ENCODE results near the gene CCDC149. TPM values are rescaled to one million over a fixed set of nuclear protein-coding genes. Genes with fewer than 3 reads are reported as not detected.

The CCDC149 gene
- total and polyA plus RNA-seq, 9 donors = 8.0 to 12.3 (median 10.3) TPM

GRCh38 chr4:24886596-24886995, 26.2 kb downstream of the CCDC149 start:
- H3K9me3 ChIP-seq (replicated peaks; ENCODE audit: control insufficient read depth, low read depth, low read length) = no peaks in the 10 kb centered on the region
- no CpG with 5 or more reads among the region's 3 CpGs for WGBS (ENCODE audit: insufficient coverage)
- H3K4me1 ChIP-seq (ENCODE audit: control insufficient read depth, insufficient read depth, low read length) = no peaks in the 10 kb centered on the region

GRCh38 chr4:24885342-24885741, 27.5 kb downstream of the CCDC149 start:
- Histone ChIP-seq H3K4me1 (ENCODE audit: control insufficient read depth, insufficient read depth, low read length) (no peaks in the 10 kb centered on the region), H3K36me3 (ENCODE audit: control insufficient read depth, insufficient read depth, low read length) (no peaks in the 10 kb centered on the region), H3K4me3 (ENCODE audit: low read length) (no peak overlapping the region), H3K27ac (ENCODE audit: low read length) (no peak overlapping the region), H3K9me3 (replicated peaks; ENCODE audit: control insufficient read depth, low read depth, low read length) (no peaks in the 10 kb centered on the region), H3K27me3 (ENCODE audit: control insufficient read depth, insufficient read depth, low read length) (no peaks in the 10 kb centered on the region)
- 68% methylated on average over 8 of the region's 8 CpGs for WGBS (ENCODE audit: insufficient coverage)
- DNase-seq = no peak

More at GRCh38 chr4:24886596-24886995, 26.2 kb downstream of the CCDC149 start:
- Histone ChIP-seq H3K27ac (ENCODE audit: low read length) (no peak overlapping the region), H3K4me3 (ENCODE audit: low read length) (no peak overlapping the region), H3K36me3 (ENCODE audit: control insufficient read depth, insufficient read depth, low read length) (no peaks in the 10 kb centered on the region), H3K27me3 (ENCODE audit: control insufficient read depth, insufficient read depth, low read length) (no peaks in the 10 kb centered on the region)
- DNase-seq = no peak

- no peaks in the 10 kb centered on the region for H3K27me3 ChIP-seq (ENCODE audit: control insufficient read depth, insufficient read depth, low read length)
- no peak overlapping the region for H3K27ac ChIP-seq (ENCODE audit: low read length)
- H3K4me3 ChIP-seq (ENCODE audit: low read length) = no peak overlapping the region
- H3K4me1 ChIP-seq (ENCODE audit: control insufficient read depth, insufficient read depth, low read length) = no peaks in the 10 kb centered on the region
- 78% methylated on average over 8 of the region's 8 CpGs for WGBS (ENCODE audit: insufficient coverage)
- H3K36me3 ChIP-seq (ENCODE audit: control insufficient read depth, insufficient read depth, low read length) = no peaks in the 10 kb centered on the region
- DNase-seq = no peak
- H3K9me3 ChIP-seq (replicated peaks; ENCODE audit: control insufficient read depth, low read depth, low read length) = no peaks in the 10 kb centered on the region
Observed at GRCh38 chr4:24884902-24885301, 27.9 kb downstream of the CCDC149 start.

DNA sequence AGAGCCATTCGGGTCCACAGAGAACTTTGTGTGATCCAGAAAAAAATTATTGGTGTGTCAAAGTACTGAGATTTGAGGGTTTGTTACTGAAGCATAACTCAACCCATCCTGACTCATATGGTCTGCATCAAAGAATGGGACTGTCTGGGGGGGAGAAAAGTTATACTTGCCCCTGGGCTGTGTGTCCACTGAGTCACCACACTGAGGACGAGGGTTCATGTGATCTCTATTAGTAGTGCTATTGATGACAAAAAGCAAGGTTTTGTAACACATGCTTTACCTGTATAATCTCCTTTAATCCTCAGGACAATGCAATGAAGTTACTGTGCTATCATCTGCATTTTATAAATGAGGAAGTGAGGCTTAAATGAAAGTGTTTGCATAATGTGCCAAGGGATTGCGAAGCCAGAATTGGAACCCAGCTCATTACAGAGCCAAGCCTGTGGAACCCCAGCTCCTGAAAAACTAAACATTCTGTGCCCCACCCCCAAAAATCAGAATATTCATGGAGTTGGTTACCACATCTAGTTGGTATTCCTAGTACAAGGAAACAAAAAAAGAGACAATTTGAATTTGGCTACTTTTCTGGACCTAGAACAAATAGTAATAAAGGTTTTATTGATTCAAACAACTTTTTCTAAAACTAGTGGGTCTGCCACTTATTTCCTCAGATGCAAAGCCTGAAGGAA, 31.2 kb downstream of the CCDC149 start:
- no peaks in the 10 kb centered on the region for H3K27me3 ChIP-seq (ENCODE audit: control insufficient read depth, insufficient read depth, low read length)
- no peaks in the 10 kb centered on the region for H3K9me3 ChIP-seq (replicated peaks; ENCODE audit: control insufficient read depth, low read depth, low read length)
- H3K27ac ChIP-seq (ENCODE audit: low read length) = no peak overlapping the region
- no peaks in the 10 kb centered on the region for H3K36me3 ChIP-seq (ENCODE audit: control insufficient read depth, insufficient read depth, low read length)
- no peak for DNase-seq
- H3K4me3 ChIP-seq (ENCODE audit: low read length) = no peak overlapping the region
- no CpG with 5 or more reads among the region's 3 CpGs for WGBS (ENCODE audit: insufficient coverage)
- H3K4me1 ChIP-seq (ENCODE audit: control insufficient read depth, insufficient read depth, low read length) = no peaks in the 10 kb centered on the region

DNA sequence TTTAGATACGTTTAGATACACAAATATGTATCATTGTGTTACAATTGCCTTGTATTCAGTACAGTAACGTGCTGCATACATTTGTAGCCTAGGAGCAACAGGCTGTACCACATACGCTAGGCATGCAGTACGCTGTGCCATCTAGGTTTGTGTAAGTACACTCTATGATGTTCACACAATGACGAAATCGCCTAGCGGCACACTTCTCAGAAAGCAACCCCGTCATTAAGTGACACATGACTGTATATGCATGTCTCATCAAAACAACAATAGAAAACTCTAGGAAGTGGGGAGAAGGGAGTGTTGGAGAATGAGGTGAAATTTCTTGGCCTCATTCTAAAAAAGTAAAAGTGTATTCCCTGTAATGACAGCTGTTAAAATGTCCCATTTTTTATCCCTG, 32.7 kb downstream of the CCDC149 start:
- no peaks in the 10 kb centered on the region for H3K9me3 ChIP-seq (replicated peaks; ENCODE audit: control insufficient read depth, low read depth, low read length)
- no peaks in the 10 kb centered on the region for H3K4me1 ChIP-seq (ENCODE audit: control insufficient read depth, insufficient read depth, low read length)
- H3K36me3 ChIP-seq (ENCODE audit: control insufficient read depth, insufficient read depth, low read length) = no peaks in the 10 kb centered on the region
- no peak overlapping the region for H3K4me3 ChIP-seq (ENCODE audit: low read length)
- H3K27ac ChIP-seq (ENCODE audit: low read length) = no peak overlapping the region
- WGBS (ENCODE audit: insufficient coverage) = 100% methylated on average over 3 of the region's 8 CpGs
- DNase-seq = no peak
- H3K27me3 ChIP-seq (ENCODE audit: control insufficient read depth, insufficient read depth, low read length) = no peaks in the 10 kb centered on the region

- WGBS (ENCODE audit: insufficient coverage) = 63% methylated on average over 8 of the region's 8 CpGs
- Histone ChIP-seq H3K9me3 (replicated peaks; ENCODE audit: control insufficient read depth, low read depth, low read length) (no peaks in the 10 kb centered on the region), H3K27me3 (ENCODE audit: control insufficient read depth, insufficient read depth, low read length) (no peaks in the 10 kb centered on the region), H3K27ac (ENCODE audit: low read length) (no peak overlapping the region), H3K4me1 (ENCODE audit: control insufficient read depth, insufficient read depth, low read length) (no peaks in the 10 kb centered on the region), H3K36me3 (ENCODE audit: control insufficient read depth, insufficient read depth, low read length) (no peaks in the 10 kb centered on the region), H3K4me3 (ENCODE audit: low read length) (no peak overlapping the region)
- no peak for DNase-seq
Observed at GRCh38 chr4:24878636-24879016, 34.2 kb downstream of the CCDC149 start.

DNA sequence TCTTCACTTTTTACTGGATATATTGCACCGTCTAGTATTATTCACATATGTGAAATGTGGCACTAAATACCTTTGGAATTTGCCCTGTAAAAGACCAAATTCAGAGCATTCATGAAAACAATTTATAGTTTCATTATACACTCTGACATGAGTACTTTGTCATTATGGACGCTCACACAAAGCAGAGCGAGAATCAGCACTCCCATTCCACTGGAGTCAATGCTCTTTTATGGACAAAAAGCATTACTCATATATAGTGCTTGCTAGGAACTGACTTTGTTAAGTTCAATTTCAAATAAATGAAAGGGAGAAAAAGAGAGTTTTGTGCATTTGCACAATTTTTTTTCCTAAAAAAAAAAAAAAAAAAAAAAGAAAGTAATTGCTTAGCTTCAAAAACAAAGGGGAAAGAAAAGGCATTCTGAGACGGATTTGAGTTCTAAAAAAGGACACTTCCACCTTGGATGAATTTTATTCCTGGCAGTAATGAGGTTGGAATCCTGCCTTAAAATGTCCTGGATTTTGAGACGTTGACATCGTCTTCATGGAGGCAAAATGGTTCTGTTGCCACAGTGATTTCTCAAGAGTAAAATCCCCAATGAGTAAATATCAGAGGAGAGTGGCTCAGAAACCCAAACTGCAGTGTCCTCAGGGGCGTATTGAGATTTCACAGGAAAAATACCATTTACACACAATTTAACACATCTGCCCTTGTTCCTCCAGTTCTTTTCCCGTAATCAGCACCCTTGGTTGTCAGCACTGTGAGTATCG, 34.8 kb downstream of the CCDC149 start:
- H3K4me1 ChIP-seq (ENCODE audit: control insufficient read depth, insufficient read depth, low read length) = no peaks in the 10 kb centered on the region
- peaks cover 1% of the 10 kb centered on the region for H3K36me3 ChIP-seq (ENCODE audit: control insufficient read depth, insufficient read depth, low read length)
- H3K4me3 ChIP-seq (ENCODE audit: low read length) = no peak overlapping the region
- H3K9me3 ChIP-seq (replicated peaks; ENCODE audit: control insufficient read depth, low read depth, low read length) = no peaks in the 10 kb centered on the region
- no peak for DNase-seq
- WGBS (ENCODE audit: insufficient coverage) = 25% methylated on average over 5 of the region's 9 CpGs
- H3K27me3 ChIP-seq (ENCODE audit: control insufficient read depth, insufficient read depth, low read length) = no peaks in the 10 kb centered on the region
- H3K27ac ChIP-seq (ENCODE audit: low read length) = no peak overlapping the region

DNA sequence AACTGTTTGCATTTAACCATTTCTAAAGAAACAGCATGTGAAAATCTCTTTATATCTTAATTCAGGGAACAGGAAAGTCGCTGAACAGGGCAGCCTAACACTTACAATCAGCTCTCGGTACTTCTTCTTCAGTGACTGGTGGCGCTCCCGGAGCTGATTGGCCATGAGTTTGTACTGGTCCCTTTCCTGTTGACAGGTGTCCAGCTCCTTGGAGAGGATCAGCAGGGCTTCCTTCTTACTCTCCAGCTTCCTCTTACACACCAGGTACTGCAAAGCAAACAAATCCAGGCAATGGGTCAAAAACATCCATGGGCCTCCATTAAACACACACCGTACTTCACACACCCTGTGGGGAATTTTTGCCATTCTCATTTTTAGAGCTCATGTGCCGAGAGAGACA, 36.4 kb downstream of the CCDC149 start:
- 84% methylated on average over 5 of the region's 6 CpGs for WGBS (ENCODE audit: insufficient coverage)
- Histone ChIP-seq H3K36me3 (ENCODE audit: control insufficient read depth, insufficient read depth, low read length) (peaks cover 8% of the 10 kb centered on the region), H3K27ac (ENCODE audit: low read length) (no peak overlapping the region), H3K9me3 (replicated peaks; ENCODE audit: control insufficient read depth, low read depth, low read length) (no peaks in the 10 kb centered on the region), H3K4me1 (ENCODE audit: control insufficient read depth, insufficient read depth, low read length) (no peaks in the 10 kb centered on the region), H3K4me3 (ENCODE audit: low read length) (no peak overlapping the region), H3K27me3 (ENCODE audit: control insufficient read depth, insufficient read depth, low read length) (no peaks in the 10 kb centered on the region)
- DNase-seq = no peak

GRCh38 chr4:24872720-24873119, 40.1 kb downstream of the CCDC149 start:
- H3K36me3 ChIP-seq (ENCODE audit: control insufficient read depth, insufficient read depth, low read length) = peaks cover 10% of the 10 kb centered on the region
- no peak overlapping the region for H3K4me3 ChIP-seq (ENCODE audit: low read length)
- H3K27ac ChIP-seq (ENCODE audit: low read length) = no peak overlapping the region
- H3K9me3 ChIP-seq (replicated peaks; ENCODE audit: control insufficient read depth, low read depth, low read length) = no peaks in the 10 kb centered on the region
- H3K27me3 ChIP-seq (ENCODE audit: control insufficient read depth, insufficient read depth, low read length) = no peaks in the 10 kb centered on the region
- no peak for DNase-seq
- WGBS (ENCODE audit: insufficient coverage) = 88% methylated on average over 1 of the region's 2 CpGs
- H3K4me1 ChIP-seq (ENCODE audit: control insufficient read depth, insufficient read depth, low read length) = no peaks in the 10 kb centered on the region

DNA sequence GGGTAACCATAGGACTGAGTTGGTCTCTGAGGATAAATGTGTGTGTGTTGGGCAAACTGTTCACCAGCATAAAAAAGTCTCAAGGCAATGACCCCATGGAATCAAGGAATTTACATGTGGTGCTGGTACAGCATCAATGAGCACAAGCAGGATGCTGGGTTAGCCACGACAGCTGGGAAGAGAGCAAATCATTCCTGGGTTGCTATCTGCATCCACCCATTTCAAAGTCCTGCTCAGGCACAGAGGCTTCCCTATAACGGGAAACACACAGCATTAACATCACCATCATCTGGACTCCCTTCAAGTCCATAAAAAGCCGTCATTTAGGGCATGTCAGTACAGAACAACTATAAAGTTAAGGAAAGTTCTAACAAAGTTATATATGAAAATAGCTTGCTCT, 41.6 kb downstream of the CCDC149 start:
- peaks cover 10% of the 10 kb centered on the region for H3K36me3 ChIP-seq (ENCODE audit: control insufficient read depth, insufficient read depth, low read length)
- no peak overlapping the region for H3K4me3 ChIP-seq (ENCODE audit: low read length)
- H3K4me1 ChIP-seq (ENCODE audit: control insufficient read depth, insufficient read depth, low read length) = no peaks in the 10 kb centered on the region
- no peaks in the 10 kb centered on the region for H3K9me3 ChIP-seq (replicated peaks; ENCODE audit: control insufficient read depth, low read depth, low read length)
- DNase-seq = no peak
- 89% methylated on average over 1 of the region's 3 CpGs for WGBS (ENCODE audit: insufficient coverage)
- H3K27me3 ChIP-seq (ENCODE audit: control insufficient read depth, insufficient read depth, low read length) = no peaks in the 10 kb centered on the region
- H3K27ac ChIP-seq (ENCODE audit: low read length) = no peak overlapping the region

All from muscle of leg (tissue), 11 donors.